Inflammatory macrophage treated with lipopolysaccharide for 4 hours (primary cell): Measurements from ENCODE around the gene FAM20C.

ENCODE experiments used
- DNase-seq: peaks from one replicate; pipeline ENCODE4 v3.0.0-alpha.2; 2020

FAM20C gene

GRCh38 chr7:247636-248035 lies 55.3 kb downstream of the FAM20C start:
- no peak for DNase-seq

- DNase-seq = no peak
Measured at GRCh38 chr7:248732-249435, 56.5 kb downstream of the FAM20C start.

- DNase-seq = no peak
Measured at GRCh38 chr7:249989-250388, 57.6 kb downstream of the FAM20C start.

- no peak for DNase-seq
Measured at GRCh38 chr7:250523-250922, 58.2 kb downstream of the FAM20C start.

- no peak for DNase-seq
Measured at GRCh38 chr7:251005-251404, 58.6 kb downstream of the FAM20C start.

- DNase-seq = no peak
Measured at GRCh38 chr7:251446-252175, 59.2 kb downstream of the FAM20C start.

GRCh38 chr7:252216-252965 lies 60.0 kb downstream of the FAM20C start:
- no peak for DNase-seq

GRCh38 chr7:252981-253380 lies 60.6 kb downstream of the FAM20C start:
- no peak for DNase-seq

GRCh38 chr7:253581-254336 lies 61.4 kb downstream of the FAM20C start:
- DNase-seq = no peak

- DNase-seq = no peak
Measured at GRCh38 chr7:254337-255037, 62.1 kb downstream of the FAM20C start.

- no peak for DNase-seq
Measured at GRCh38 chr7:255038-255435, 62.7 kb downstream of the FAM20C start.

GRCh38 chr7:255721-256361 lies 63.5 kb downstream of the FAM20C start:
- DNase-seq = no peak

- DNase-seq = no peak
Measured at GRCh38 chr7:256461-256940, 64.1 kb downstream of the FAM20C start.

- DNase-seq = no peak
Measured at GRCh38 chr7:256981-257646, 64.7 kb downstream of the FAM20C start.

GRCh38 chr7:257647-257992 lies 65.2 kb downstream of the FAM20C start:
- no peak for DNase-seq

GRCh38 chr7:258476-259190 lies 66.3 kb downstream of the FAM20C start:
- no peak for DNase-seq

- DNase-seq = no peak
Measured at GRCh38 chr7:259191-259505, 66.8 kb downstream of the FAM20C start.

- DNase-seq = no peak
Measured at GRCh38 chr7:259751-260405, 67.5 kb downstream of the FAM20C start.

- DNase-seq = no peak
Measured at GRCh38 chr7:260441-261281, 68.3 kb downstream of the FAM20C start.
